ENCODE measurements around the gene PRKCZ.

DNA sequence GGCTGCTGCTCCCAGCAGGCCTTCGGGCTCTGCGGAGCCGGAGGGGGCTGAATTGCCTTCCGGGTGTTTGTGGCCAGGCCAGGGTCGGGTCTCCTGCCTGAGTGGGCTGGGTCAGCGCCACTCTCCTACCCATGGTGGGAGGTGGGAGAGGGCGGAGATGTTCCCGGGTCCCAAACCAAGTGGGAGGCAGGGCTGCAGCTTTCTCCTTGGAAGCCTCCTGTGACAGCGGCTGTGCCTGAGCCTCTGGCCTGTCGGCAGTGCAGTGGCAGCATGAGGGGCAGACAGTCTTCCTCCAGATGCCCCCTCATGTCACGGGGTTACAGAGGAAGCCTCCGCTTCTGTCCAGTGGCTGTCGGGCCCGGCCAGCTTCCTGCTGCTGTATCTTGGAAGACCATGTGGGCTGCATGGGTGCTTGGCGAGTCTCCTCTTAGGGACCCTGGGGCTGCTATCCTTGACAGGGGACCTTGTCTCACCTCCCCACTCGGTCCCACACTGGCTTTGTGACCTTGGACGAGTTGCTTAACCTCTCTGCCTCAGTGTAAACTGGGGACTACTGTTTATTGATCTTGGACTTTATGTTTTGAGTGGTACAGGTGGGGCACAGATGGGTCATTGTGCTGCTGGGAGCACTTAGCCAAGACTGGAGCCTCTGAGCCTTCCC is 182.2 kb downstream of the PRKCZ start:
- no peak for TF ChIP-seq POLR2A (IDR thresholded peaks at IDR 0.05; ENCODE audit: low read depth, low read length)
- TF ChIP-seq TAF1 (IDR thresholded peaks at IDR 0.05; ENCODE audit: low read depth, low read length): no peak
- TF ChIP-seq POLR2AphosphoS5 (IDR thresholded peaks at IDR 0.05; ENCODE audit: low read depth, low read length): no peak
- no peak for TF ChIP-seq PAX5 (IDR thresholded peaks at IDR 0.05; ENCODE audit: insufficient read depth, low read length, severe bottlenecking)
- no peak for TF ChIP-seq SPI1 (IDR thresholded peaks at IDR 0.05; ENCODE audit: low read depth, low read length)
